ENCODE measurements around the gene ARHGDIG. TPM values are rescaled to one million over a fixed set of nuclear protein-coding genes. Genes with fewer than 3 reads are reported as not detected.
"Not testable (repeated sequence)": the region's sequence is repeated elsewhere in the genome, so short reads cannot be mapped to it uniquely, and the experiment has no call there.

The ARHGDIG gene
- total RNA-seq, 2 donors from 2014 or later: not detected

DNA sequence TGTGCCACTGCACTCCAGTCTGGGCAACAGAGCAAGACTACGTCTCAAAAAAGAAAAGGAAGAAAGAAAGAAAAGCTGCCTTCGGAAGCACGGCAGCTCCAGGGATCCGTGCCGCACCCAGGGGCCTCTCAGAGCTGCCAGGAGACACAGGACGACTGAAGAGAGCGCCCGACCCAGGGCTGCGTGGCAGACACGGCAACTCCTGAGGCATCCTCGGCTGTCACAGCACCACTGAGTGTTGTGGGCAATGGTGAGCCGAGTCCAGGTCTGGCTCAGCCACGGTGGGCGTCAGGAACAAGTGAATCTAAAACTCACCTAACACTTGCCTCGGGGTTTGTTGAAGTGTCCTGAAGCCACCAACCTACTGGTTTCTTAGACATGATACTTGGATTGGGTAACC, 31.3 kb downstream of the ARHGDIG start:
- H3K4me3 Mint-ChIP-seq: no peak overlapping the region
- peaks cover 4% of the 10 kb centered on the region for H3K4me1 Mint-ChIP-seq
- H3K27ac Mint-ChIP-seq: no peak overlapping the region
- H3K27me3 Mint-ChIP-seq: no peaks in the 10 kb centered on the region
- H3K36me3 Mint-ChIP-seq (ENCODE audit: low read depth): peaks cover 47% of the 10 kb centered on the region
- H3K9me3 Mint-ChIP-seq: no peaks in the 10 kb centered on the region
- ATAC-seq (replicated peaks): no peak

DNA sequence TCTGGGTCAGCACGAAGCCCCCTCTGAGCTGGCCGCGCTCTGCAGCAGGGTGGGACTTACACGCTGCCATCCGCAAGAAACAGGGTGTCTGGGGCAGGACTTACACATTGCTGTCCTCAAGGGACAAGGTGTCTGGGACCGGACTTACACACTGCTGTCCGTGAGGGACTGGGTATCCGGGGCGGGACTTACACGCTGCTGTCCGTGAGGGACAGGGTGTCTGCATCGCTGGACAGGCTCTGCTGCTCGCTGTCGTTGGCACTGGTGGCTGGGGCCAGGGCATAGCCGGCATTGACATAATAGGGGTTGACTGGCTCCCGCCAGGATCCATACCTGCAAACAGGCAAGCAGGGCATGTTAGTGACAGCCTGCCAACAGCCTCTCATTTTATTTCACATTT, 34.0 kb downstream of the ARHGDIG start:
- Mint-ChIP-seq H3K36me3 (ENCODE audit: low read depth) (peaks cover 39% of the 10 kb centered on the region), H3K27me3 (no peaks in the 10 kb centered on the region), H3K4me1 (peaks cover 9% of the 10 kb centered on the region), H3K27ac (no peak overlapping the region), H3K9me3 (no peaks in the 10 kb centered on the region), H3K4me3 (no peak overlapping the region)
- ATAC-seq (replicated peaks): no peak

DNA sequence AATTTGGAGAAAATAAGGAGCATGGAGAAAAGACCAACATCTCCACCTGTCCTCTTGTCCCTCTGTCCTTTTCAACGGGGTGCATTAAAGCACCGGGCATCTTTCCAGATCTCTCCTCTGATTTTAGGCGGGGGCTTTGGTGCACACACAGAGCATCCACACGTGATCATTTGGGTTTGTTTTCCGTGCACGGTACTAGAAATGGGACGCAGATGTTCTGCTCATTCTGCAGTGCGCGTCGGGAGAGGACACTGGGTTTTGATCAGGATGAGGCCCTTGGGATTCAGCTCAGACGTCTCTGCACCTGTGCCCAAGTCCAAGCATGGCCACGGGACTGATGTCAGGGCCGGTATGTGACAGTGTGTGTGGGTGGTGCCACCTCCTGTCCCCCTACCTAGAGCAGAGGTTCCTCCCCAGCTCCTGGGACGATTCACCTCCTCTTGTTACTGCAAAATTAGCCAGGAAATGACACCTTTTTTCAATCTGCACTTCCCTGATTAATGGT, 34.5 kb downstream of the ARHGDIG start:
- Mint-ChIP-seq H3K4me1 (peaks cover 13% of the 10 kb centered on the region), H3K27me3 (no peaks in the 10 kb centered on the region), H3K27ac (no peak overlapping the region), H3K9me3 (no peaks in the 10 kb centered on the region), H3K4me3 (no peak overlapping the region), H3K36me3 (ENCODE audit: low read depth) (peaks cover 41% of the 10 kb centered on the region)
- no peak for ATAC-seq (replicated peaks)

DNA sequence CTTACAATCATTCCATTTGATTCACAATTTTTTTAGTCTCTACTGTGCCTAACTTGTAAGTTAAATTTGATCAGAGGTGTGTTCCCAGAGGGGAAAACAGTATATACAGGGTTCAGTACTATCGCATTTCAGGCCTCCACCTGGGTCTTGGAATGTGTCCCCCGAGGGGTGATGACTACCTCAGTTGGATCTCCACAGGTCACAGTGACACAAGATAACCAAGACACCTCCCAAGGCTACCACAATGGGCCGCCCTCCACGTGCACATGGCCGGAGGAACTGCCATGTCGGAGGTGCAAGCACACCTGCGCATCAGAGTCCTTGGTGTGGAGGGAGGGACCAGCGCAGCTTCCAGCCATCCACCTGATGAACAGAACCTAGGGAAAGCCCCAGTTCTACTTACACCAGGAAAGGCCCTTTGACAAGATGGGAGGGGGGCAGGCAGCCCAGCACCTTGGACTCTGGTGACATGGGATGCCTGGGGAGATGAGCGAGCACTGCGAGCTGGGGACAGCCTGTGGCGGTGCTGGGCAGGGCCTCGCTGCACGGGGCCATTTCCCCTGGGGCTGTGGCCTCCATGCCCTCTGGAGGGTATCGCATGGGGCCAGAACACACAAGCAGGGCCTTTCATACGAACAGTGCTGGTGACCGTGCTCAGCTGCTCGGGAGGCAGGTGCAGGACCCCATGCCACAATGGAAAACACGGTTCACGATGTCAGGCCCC, 36.5 kb downstream of the ARHGDIG start:
- no peaks in the 10 kb centered on the region for H3K9me3 Mint-ChIP-seq
- peaks cover 40% of the 10 kb centered on the region for H3K36me3 Mint-ChIP-seq (ENCODE audit: low read depth)
- no peak overlapping the region for H3K4me3 Mint-ChIP-seq
- no peaks in the 10 kb centered on the region for H3K27me3 Mint-ChIP-seq
- ATAC-seq (replicated peaks): no peak
- H3K4me1 Mint-ChIP-seq: peaks cover 18% of the 10 kb centered on the region
- no peak overlapping the region for H3K27ac Mint-ChIP-seq

DNA sequence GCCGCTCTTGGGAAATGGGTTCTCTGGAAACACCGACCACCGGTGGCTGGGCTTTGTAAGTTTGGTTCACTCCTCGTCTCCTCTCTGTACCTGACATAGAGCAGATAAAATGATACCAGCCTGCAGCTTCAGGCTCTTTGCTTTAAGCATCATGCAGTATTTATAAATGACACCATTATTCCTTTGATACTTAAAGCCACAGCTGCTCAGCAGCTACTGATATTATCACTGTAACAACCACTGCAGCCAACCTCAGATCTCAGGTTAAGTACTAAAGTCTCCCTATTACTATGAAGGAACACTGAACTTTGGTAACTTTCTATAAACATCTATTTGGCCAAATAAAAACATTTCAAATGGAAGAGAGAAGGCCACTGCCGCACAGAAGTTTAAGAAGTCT, 37.2 kb downstream of the ARHGDIG start:
- no peak for ATAC-seq (replicated peaks)
- H3K4me3 Mint-ChIP-seq: no peak overlapping the region
- H3K27ac Mint-ChIP-seq: no peak overlapping the region
- peaks cover 18% of the 10 kb centered on the region for H3K4me1 Mint-ChIP-seq
- H3K27me3 Mint-ChIP-seq: no peaks in the 10 kb centered on the region
- peaks cover 35% of the 10 kb centered on the region for H3K36me3 Mint-ChIP-seq (ENCODE audit: low read depth)
- H3K9me3 Mint-ChIP-seq: no peaks in the 10 kb centered on the region

DNA sequence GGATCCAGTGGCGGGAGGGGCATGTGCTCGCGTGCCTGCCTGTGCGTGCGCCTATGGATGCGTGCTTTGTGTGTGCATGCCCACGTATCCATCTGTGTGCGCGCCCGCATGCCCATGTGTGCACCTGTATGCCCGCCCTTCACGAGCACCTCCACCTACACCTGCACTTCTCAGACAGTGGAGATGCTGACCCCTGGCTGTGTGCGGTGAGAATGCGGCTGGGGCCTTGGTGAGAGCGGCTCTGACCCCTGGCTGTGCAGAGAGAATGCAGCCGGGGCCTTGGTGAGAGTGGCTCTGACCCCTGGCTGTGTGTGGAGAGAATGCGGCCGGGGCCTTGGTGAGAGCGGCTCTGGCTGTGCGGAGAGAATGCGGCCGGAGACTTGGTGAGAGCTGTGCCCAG, 38.2 kb downstream of the ARHGDIG start:
- Mint-ChIP-seq H3K27me3 (no peaks in the 10 kb centered on the region), H3K4me1 (peaks cover 18% of the 10 kb centered on the region), H3K4me3 (no peak overlapping the region), H3K27ac (no peak overlapping the region), H3K9me3 (no peaks in the 10 kb centered on the region), H3K36me3 (ENCODE audit: low read depth) (peaks cover 27% of the 10 kb centered on the region)
- no peak for ATAC-seq (replicated peaks)

DNA sequence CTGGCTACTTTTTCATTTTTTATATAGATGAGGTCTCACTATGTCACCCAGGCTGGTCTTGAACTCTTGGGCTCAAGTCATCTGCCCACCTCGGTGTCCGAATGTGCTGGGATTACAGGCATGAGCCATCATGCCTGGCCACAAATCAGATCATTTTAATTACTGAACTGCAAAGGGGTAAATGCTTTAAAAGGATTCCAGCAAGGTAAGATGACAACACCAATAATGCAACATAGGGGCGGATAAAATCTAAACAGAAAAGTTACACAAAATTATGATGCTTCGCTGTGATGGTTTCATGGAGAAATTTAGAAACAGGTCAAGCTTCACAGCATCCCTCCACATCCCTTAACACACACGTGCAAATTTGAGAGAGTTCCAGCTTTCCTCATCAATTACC, 39.8 kb downstream of the ARHGDIG start:
- Mint-ChIP-seq H3K36me3 (ENCODE audit: low read depth) (peaks cover 21% of the 10 kb centered on the region), H3K9me3 (no peaks in the 10 kb centered on the region), H3K4me3 (no peak overlapping the region), H3K4me1 (peaks cover 19% of the 10 kb centered on the region), H3K27ac (no peak overlapping the region), H3K27me3 (no peaks in the 10 kb centered on the region)
- ATAC-seq (replicated peaks): no peak

DNA sequence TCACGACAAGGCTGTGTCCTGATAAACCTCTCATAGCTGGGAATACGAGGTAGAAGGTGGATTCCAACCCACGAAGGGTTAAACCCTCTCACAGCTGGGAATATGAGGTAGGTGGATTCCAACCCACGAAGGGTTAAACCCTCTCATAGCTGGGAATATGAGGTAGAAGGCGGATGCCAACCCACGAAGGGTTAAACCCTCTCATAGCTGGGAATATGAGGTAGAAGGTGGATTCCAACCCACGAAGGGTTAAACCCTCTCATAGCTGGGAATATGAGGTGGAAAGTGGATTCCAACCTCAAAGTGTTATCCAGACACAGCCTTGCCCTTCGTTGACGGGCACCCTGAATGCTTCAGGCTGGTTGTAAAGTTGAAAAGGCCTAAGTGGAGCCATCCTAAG, 41.1 kb downstream of the ARHGDIG start:
- peaks cover 19% of the 10 kb centered on the region for H3K36me3 Mint-ChIP-seq (ENCODE audit: low read depth)
- H3K27ac Mint-ChIP-seq: no peak overlapping the region
- H3K4me3 Mint-ChIP-seq: no peak overlapping the region
- H3K27me3 Mint-ChIP-seq: no peaks in the 10 kb centered on the region
- ATAC-seq (replicated peaks): no peak
- H3K4me1 Mint-ChIP-seq: peaks cover 23% of the 10 kb centered on the region
- H3K9me3 Mint-ChIP-seq: no peaks in the 10 kb centered on the region

DNA sequence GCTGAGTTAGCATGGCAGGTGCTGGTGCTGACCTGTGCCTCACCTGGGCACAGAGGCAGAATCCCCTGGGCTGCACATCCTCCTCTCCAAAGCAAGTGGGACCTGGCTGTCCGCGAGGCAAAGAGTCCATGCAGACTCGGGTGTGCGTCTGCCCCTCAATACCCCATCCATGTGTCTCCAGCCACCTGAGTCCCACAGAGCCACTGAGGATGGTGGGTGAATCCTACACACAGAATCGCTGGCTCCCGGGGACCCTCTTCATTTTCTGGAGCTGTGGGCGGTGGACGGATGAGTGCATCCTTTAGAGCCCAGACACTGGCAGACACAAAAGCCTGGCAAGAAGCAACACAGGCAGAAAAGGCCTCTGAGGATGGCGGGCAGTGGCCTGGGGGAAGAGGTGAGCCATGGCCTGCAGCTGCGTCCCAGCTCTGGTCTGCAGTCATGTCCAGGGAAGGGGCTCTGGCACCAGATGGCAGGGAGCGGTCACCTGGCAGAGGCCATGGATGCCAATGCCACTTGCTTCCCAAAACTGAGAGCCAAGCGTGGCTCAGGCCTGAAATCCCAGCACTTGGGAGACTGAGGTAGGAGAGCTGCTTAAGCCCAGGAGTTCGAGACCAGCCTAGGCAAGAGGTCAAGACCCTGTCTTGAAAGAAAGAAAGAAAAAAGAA, 42.2 kb downstream of the ARHGDIG start:
- ATAC-seq (replicated peaks): no peak
- no peak overlapping the region for H3K27ac Mint-ChIP-seq
- H3K4me3 Mint-ChIP-seq: no peak overlapping the region
- H3K9me3 Mint-ChIP-seq: no peaks in the 10 kb centered on the region
- no peaks in the 10 kb centered on the region for H3K27me3 Mint-ChIP-seq
- H3K4me1 Mint-ChIP-seq: peaks cover 28% of the 10 kb centered on the region
- H3K36me3 Mint-ChIP-seq (ENCODE audit: low read depth): peaks cover 19% of the 10 kb centered on the region

DNA sequence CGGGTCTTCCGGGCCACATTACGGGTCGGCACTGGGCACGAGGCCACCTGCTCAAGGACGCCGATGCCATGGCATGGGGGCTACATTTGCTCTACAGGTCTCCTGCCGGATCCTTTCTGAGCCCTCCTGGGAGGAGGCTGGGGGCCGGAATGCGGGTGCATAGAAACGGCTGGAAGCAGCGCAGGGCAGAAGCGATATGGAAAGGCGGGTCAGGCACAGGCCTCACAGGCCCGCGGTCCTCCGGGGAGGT, 43.7 kb downstream of the ARHGDIG start:
- Mint-ChIP-seq H3K9me3 (no peaks in the 10 kb centered on the region), H3K27me3 (no peaks in the 10 kb centered on the region), H3K27ac (no peak overlapping the region), H3K4me3 (peak overlapping the region; percentile 67), H3K4me1 (peaks cover 25% of the 10 kb centered on the region), H3K36me3 (ENCODE audit: low read depth) (peaks cover 9% of the 10 kb centered on the region)
- ATAC-seq (replicated peaks): no peak

DNA sequence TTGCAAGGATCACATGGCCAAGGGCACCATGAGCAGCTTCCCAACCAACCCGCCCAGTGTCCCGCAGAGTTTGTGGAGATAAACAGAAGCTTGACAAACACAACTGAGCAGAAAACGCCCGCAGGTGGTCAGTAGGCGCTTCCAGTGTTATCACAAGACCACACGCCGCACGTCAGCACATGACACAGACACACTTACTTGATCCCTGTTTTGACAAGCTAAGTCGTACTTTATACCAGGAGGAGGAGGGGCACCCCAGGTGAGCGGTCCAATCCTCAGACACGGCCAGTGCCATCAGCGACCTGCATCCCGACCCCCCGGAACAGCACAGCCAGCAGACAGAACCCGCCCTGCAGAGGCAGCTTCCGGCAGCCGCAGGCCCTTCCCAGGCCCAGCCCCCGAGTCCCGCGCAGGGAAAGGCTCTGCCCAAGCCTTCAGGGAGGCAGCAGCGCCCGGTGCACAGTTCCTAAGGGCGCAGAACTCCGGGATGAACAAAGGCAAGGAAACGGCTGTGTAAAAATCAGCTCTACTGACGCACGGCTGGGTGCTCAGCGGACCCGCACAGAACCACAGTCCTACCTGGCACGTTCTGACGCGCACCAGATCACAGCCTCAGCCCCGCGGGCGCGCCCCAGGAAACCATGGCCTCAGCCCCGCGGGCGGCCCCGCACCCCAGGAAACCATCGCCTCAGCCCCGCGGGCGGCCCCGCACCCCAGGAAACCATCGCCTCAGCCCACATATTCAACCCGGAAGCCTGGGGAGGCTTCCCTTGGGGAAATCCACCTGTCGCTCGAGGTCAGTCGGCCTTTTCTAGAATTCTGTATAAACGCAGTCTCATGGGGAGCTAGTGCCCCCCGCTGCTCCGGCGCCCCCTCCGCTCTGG, 44.3 kb downstream of the ARHGDIG start:
- Mint-ChIP-seq H3K27ac (no peak overlapping the region), H3K9me3 (no peaks in the 10 kb centered on the region), H3K27me3 (no peaks in the 10 kb centered on the region), H3K36me3 (ENCODE audit: low read depth) (peaks cover 6% of the 10 kb centered on the region), H3K4me1 (peaks cover 23% of the 10 kb centered on the region), H3K4me3 (peak overlapping the region; percentile 67)
- ATAC-seq (replicated peaks): peak; percentile 11

DNA sequence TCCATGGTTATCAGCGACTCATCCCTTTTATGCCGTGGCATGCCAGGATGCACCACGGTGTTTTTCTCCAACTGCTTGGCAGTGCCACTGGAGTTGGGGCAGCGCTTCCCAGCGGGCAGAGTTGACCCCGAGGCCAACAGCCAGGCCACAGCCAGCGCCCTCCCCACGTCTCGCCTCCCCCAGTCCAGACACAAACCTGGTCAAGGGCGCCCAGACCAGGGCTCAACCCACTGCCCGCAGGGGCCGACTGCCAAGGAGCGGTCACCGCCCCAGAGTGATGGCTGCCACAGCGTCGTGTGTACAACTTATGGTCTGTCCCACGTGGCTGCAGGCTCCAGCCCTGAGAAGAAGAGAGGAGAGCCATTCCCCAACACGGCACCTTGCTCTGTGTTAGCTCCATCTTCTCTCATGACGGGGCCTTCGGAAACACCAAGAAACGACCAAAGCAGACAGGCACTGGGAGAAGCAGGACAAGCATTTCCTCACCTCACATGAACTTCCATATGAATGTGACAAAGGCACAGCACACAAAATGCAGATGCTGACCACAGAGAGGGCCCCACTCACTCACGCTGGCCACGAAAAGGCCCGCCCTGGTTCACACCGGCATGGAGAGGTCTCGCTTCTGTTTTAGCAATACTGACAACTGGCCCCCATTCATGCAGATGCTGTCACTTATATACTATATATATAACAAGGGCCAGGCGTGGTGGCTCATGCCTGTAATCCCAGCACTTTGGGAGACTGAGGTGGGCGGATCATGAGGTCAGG, 45.2 kb downstream of the ARHGDIG start:
- Mint-ChIP-seq H3K4me1 (peaks cover 22% of the 10 kb centered on the region), H3K9me3 (no peaks in the 10 kb centered on the region), H3K27me3 (no peaks in the 10 kb centered on the region), H3K4me3 (peak overlapping the region; percentile 67), H3K36me3 (ENCODE audit: low read depth) (peaks cover 6% of the 10 kb centered on the region), H3K27ac (no peak overlapping the region)
- no peak for ATAC-seq (replicated peaks)

DNA sequence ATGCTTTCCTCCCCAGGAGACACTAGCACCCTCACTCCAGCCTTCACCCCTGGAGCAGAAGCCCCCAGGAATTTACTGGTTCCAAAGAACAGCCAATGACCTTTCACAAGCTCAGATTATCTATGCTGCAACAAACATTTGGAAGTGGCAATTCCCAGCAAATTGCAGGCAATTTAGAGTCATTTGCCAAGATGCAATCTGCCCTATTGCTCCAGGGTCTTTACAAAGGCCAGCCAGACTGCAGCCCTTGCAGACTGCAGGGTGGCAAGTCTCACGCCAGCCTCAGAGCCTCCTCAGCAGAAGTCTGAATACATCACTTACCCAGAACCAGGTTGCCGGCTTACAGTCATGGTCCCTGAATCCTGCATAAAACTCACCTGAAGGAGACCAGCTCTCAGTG, 50.4 kb downstream of the ARHGDIG start:
- Mint-ChIP-seq H3K4me1 (peaks cover 40% of the 10 kb centered on the region), H3K27ac (no peak overlapping the region), H3K9me3 (no peaks in the 10 kb centered on the region), H3K36me3 (ENCODE audit: low read depth) (peaks cover 13% of the 10 kb centered on the region), H3K4me3 (no peak overlapping the region), H3K27me3 (no peaks in the 10 kb centered on the region)
- no peak for ATAC-seq (replicated peaks)

DNA sequence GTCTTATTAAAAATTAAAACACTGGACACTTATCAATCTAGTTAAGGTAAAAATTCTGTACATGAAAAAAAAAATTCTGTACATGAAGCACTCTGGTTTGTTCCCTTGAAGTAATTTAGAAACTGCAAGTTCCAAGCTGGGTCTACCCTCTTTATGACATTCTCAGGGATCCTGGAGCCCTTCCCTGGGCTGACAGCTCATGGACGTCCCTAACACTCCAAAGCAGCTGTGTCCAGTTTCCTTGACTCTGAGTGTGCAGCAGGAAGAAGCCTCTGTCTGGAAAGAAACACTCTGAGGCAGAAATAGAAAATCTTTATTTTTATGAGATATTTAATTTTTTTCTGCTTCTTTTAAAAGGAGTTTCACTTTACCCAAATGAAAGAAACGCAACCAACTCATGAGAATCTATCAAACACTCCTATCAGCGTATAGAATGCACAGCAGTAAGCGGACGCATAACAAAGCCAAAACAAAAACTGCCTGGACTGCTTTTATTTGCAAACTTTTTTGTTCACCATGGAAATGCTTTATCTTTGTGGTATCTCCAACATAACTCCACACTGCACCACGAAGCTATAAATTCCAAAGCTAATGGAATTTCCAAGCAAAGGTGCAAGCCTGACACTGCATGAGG, 50.9 kb downstream of the ARHGDIG start:
- Mint-ChIP-seq H3K4me1 (peaks cover 43% of the 10 kb centered on the region), H3K36me3 (ENCODE audit: low read depth) (peaks cover 13% of the 10 kb centered on the region)
- H3K9me3 Mint-ChIP-seq; ATAC-seq (replicated peaks); H3K27ac Mint-ChIP-seq; H3K4me3 Mint-ChIP-seq; H3K27me3 Mint-ChIP-seq: not testable (repeated sequence)

Data from activated T-helper 17 cell treated with anti-CD3 and anti-CD28 coated beads, Interleukin-2, amount 50 U/mL, for 72 hours (primary cell).